ENCODE results near the gene TSPYL4. TPM values are rescaled to one million over a fixed set of nuclear protein-coding genes. Genes with fewer than 3 reads are reported as not detected.

TSPYL4 gene
- total RNA-seq, 1 experiment from 2014 or later, result 15.3 TPM

- peak overlapping the region; percentile 100 for H3K27ac Mint-ChIP-seq
- no peak for ATAC-seq
- DNase-seq (ENCODE audit: low spot score), result no peak
- H3K27me3 Mint-ChIP-seq (ENCODE audit: low read depth), result no peaks in the 10 kb centered on the region
- 0 out of 2 replicates have a peak, but pooled peaks cover 4% of the 10 kb centered on the region for H3K9me3 Mint-ChIP-seq
- no peak for TF ChIP-seq FOXK1 (CRISPR knock-in tag; IDR thresholded peaks at IDR 0.05)
- peak overlapping the region; percentile 96 for H3K4me3 Mint-ChIP-seq
- peaks cover 49% of the 10 kb centered on the region for H3K4me1 Mint-ChIP-seq
- POLR2A ChIA-PET, result interaction anchor here (0.7 to 3.1 kb wide), 2 partner anchors 30 to 90 kb away, joined by 4 to 15 read pairs; partner anchors contain the start of gene DSE
- H3K36me3 Mint-ChIP-seq, result peaks cover 18% of the 10 kb centered on the region
- CTCF ChIA-PET, result interaction anchor here (2.4 to 5.1 kb wide), 2 partner anchors 12 to 90 kb away, joined by 9 to 38 read pairs; partner anchors contain the start of gene DSE
These were observed 27.1 kb upstream of the TSPYL4 start for GRCh38 chr6:116280933-116281316.

GRCh38 chr6:116280161-116280932 is 26.5 kb upstream of the TSPYL4 start:
- peak overlapping the region; percentile 100 for H3K27ac Mint-ChIP-seq
- POLR2A ChIA-PET, result interaction anchor here (0.6 to 3.1 kb wide), 6 partner anchors 9 to 291 kb away, joined by 3 to 15 read pairs (median 10); partner anchors contain the start of genes CALHM5, DSE, RWDD1 and TSPYL4
- DNase-seq (ENCODE audit: low spot score) (no peak), ATAC-seq (no peak)
- no peak for TF ChIP-seq GTF2I (CRISPR knock-in tag; conservative IDR thresholded peaks at IDR 0.05)
- TF ChIP-seq CREM (CRISPR knock-in tag; IDR thresholded peaks at IDR 0.05), result no peak
- no peak for TF ChIP-seq ERG (CRISPR knock-in tag; IDR thresholded peaks at IDR 0.05)
- no peak for TF ChIP-seq GRHL2 (CRISPR knock-in tag; IDR thresholded peaks at IDR 0.05; ENCODE audit: insufficient replicate concordance, severe bottlenecking)
- no peak for TF ChIP-seq GABPB1 (CRISPR knock-in tag; IDR thresholded peaks at IDR 0.05)
- TF ChIP-seq SMAD3 (CRISPR knock-in tag; IDR thresholded peaks at IDR 0.05; ENCODE audit: borderline replicate concordance), result no peak
- no peak for TF ChIP-seq TEAD4 (CRISPR knock-in tag; IDR thresholded peaks at IDR 0.05)
- no peak for TF ChIP-seq ARID4B (CRISPR knock-in tag; IDR thresholded peaks at IDR 0.05; ENCODE audit: borderline replicate concordance)
- TF ChIP-seq NFYB (CRISPR knock-in tag; conservative IDR thresholded peaks at IDR 0.05; ENCODE audit: low read depth), result no peak
- no peak for TF ChIP-seq ZNF232 (CRISPR knock-in tag; IDR thresholded peaks at IDR 0.05)
- no peak for TF ChIP-seq PRDM15 (CRISPR knock-in tag; IDR thresholded peaks at IDR 0.05)
- no peak for TF ChIP-seq ESRRA (CRISPR knock-in tag; IDR thresholded peaks at IDR 0.05; ENCODE audit: borderline replicate concordance)
- no peak for TF ChIP-seq AR (CRISPR knock-in tag; IDR thresholded peaks at IDR 0.05)
- H3K9me3 Mint-ChIP-seq, result 0 out of 2 replicates have a peak, but pooled peaks cover 4% of the 10 kb centered on the region
- peak overlapping the region; percentile 96 for H3K4me3 Mint-ChIP-seq
- peaks cover 19% of the 10 kb centered on the region for H3K36me3 Mint-ChIP-seq
- CTCF ChIA-PET, result interaction anchor here (0.6 to 5.1 kb wide), 8 partner anchors 8 to 255 kb away, joined by 3 to 38 read pairs (median 4); partner anchors contain the start of gene DSE
- H3K4me1 Mint-ChIP-seq, result peaks cover 52% of the 10 kb centered on the region
- no peaks in the 10 kb centered on the region for H3K27me3 Mint-ChIP-seq (ENCODE audit: low read depth)
